22Rv1 (cell line): Measurements from ENCODE around the gene SYNJ2BP.

Experiments used
- H3K27ac ChIP-seq: fragments of 450-650 bp; 2 replicates; pipeline ENCODE4 v1.5.1; 2017
- CTCF ChIP-seq: fragments of 450-650 bp; IDR thresholded peaks from 2 replicates; pipeline ENCODE4 v1.5.1; 2017; ENCODE audit warnings: mild to moderate bottlenecking
- ZFX ChIP-seq: fragments of 450-650 bp; IDR thresholded peaks from 2 replicates; pipeline ENCODE4 v1.6.1; 2017; ENCODE audit warnings: antibody characterized with exemption, borderline replicate concordance

The SYNJ2BP gene

GRCh38 chr14:70398706-70399431 lies 18.0 kb downstream of the SYNJ2BP start:
- TF ChIP-seq CTCF (no peak), ZFX (no peak)
- H3K27ac ChIP-seq: no peak overlapping the region

GRCh38 chr14:70398280-70398679 lies 18.6 kb downstream of the SYNJ2BP start:
- H3K27ac ChIP-seq: no peak overlapping the region
- TF ChIP-seq CTCF (no peak), ZFX (no peak)

- no peak for TF ChIP-seq CTCF
- TF ChIP-seq ZFX: no peak
- H3K27ac ChIP-seq: no peak overlapping the region
These were observed 19.1 kb downstream of the SYNJ2BP start for GRCh38 chr14:70397746-70398145.

GRCh38 chr14:70394674-70395306 lies 22.1 kb downstream of the SYNJ2BP start:
- TF ChIP-seq ZFX (no peak), CTCF (no peak)
- no peak overlapping the region for H3K27ac ChIP-seq

- no peak overlapping the region for H3K27ac ChIP-seq
- TF ChIP-seq CTCF (no peak), ZFX (no peak)
These were observed 24.2 kb downstream of the SYNJ2BP start for GRCh38 chr14:70392676-70393075.

GRCh38 chr14:70391493-70392391 lies 25.1 kb downstream of the SYNJ2BP start:
- TF ChIP-seq CTCF: no peak
- TF ChIP-seq ZFX: no peak
- no peak overlapping the region for H3K27ac ChIP-seq

GRCh38 chr14:70382536-70382935 lies 34.4 kb downstream of the SYNJ2BP start:
- TF ChIP-seq ZFX (no peak), CTCF (no peak)
- no peak overlapping the region for H3K27ac ChIP-seq
